ENCODE measurements around the gene RPL3.

The RPL3 gene

DNA sequence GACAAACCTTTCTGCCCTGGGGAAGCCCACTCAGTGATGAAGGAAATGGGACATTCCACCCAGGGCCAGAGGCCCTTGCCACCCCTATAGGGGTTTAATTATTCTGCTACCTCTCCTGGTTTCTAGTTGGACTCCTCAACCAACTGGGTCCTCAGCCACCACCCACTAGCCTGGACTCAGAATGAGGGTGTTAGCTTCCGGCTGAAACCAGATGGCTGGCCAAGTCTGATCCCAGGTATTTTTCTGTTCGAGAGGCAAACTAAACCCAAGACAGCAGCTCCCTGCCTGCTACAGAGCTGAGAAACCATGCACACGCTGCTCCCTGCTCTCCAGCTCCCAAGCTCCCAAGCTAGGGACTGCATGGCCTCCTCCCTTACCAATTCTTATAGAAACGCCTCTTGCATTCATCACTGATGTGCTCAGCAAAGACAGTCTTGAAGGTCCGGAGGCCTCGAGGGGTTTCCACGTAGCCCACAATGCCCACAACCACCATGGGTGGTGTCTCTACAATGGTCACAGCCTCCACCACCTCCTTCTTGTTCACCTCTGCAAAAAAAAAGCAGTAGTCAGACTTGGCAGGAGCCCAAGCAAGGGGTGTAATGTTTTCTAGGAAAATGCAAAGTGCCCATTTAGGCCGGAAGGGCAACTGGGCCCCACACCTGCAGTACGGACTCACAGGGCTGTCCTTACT lies 2.2 kb downstream of the RPL3 start:
- no peak for DNase-seq (ENCODE audit: low read depth in 2 of 2)

DNA sequence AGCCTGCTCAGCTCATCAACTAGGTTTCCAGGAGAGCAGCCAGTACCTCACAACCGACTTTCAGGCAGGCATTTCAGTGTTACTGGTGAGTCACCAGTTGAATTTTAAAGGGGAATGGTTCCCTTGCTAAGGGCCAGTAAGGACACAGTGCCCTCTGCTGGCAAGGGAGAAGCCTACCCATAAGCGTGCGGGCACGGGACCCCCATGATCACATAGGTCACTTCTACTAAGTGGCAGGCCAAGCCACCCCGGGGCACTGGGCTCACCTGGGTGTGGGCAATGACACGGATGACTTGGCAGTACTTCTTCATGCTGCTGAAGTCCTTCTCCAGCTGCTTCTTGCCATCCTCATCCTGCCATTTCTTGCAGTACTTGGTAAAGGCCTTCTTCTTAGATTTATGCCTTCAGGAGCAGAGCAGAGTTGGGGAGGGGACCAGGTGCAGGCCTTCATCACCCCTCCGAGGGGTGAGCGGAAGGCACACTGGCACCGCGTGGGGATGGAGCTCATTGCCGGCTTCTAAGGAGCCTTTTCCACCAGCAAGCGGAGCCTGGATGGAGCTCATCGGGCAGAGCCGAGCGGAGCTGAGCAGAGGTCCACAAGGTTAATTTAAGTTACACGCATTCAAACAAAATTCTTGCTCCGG lies 2.9 kb downstream of the RPL3 start:
- DNase-seq (ENCODE audit: low read depth in 2 of 2): peak; percentile 67 to 78

DNA sequence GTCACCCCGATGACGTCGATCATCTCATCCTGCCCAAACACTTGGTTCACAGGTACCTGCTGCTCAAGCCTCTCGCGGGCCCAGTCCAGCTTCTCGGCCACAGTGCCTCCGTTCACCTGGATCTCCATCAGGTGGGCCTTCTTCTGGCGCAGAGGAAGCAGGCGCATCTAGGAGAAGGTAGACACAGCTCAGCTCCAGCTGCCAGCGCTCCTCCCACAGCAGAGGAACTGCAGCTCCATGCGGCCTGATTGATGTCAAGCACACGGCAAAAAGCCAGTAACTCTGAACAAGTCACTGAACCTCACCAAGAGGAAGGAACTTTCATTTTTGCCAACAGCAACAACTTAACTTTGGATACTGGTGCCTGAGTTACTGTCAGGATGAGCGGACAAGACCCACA lies 4.0 kb downstream of the RPL3 start:
- no peak for DNase-seq (ENCODE audit: low read depth in 2 of 2)

DNA sequence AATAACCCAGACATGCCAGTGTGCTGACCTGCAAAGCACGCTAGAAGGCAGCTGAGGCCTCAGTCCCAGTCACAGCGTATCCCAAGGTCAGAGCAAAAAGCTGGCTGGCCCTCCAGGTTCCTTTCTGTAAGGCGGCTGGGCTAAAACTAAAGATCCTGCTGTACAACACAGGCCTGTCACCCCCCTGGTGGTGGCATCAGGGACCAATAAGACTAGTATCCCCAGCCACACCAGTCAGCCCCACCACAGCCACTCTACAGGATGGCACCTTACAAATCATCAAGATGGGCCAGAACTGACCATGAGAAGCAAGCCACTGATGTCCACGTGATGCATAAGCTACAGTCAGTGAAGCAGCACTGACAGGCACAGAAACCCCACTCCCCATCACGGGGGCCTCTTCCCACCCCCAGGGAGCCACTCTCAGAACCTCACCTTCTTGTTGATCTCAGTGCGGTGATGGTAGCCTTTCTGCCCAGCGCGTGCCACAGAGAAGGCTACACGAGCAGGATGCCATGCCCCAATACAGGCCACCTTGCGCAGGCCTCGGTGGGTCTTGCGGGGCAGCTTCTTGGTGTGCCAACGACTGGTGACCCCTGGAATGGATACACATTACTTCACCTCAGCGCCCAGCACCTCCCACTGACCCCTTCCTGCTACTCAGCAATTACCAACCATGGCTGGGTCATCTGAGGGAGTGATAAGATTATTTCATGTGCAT lies 5.0 kb downstream of the RPL3 start:
- no peak for DNase-seq (ENCODE audit: low read depth in 2 of 2)

DNA sequence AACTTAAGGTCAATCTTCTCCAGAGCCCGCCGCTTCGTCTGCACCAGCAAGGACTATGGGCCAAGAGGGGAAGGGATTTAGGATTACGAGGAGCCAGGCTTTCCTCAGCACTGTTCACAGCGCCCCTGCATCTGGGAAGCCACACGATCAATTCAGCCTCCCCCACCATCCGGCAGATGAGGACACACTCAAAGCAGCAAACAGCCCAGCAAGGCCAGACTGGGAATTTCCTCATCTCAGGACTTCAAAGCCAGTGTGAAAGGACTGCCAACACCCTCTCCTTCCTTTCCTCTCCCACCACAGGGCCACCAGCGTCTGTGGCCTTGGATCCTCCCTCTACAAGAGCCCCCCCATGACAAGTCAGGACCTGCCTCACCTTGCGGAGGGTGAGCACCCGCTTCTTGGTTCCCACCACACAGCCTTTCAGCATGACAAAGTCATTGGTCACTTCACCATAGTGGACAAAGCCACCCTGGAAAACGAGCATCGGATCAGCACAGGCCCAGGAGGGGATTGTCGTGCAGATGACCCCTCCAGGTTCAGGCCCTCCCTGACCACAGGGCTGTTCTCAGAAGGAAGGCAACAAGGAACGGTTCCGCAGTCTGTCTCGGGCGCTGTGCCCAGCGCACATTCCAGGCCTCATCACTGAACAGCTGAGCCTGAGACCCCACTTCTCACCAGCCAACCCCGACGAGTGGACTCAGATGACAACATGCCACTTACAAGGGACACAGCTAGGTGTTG lies 6.0 kb downstream of the RPL3 start:
- no peak for DNase-seq (ENCODE audit: low read depth in 2 of 2)

DNA sequence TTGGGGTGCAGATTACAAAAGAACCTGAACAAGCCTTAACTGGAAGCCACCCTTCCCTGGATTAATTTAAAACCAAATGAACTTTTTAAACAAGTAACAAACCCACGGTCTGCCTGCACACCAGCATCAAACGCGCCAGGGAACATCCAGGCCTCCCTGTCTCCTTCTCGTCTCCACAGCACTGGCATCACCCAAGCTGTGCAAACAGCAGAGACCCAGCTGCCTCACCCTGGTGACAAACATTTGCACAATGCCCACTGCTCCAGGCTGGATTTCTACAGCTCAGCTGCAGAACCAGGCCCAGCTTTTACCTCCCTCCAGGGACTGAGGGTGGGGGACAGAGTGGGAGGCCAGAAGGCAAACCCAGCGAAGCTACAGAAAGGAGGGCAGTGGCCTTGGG lies 7.0 kb downstream of the RPL3 start:
- DNase-seq (ENCODE audit: low read depth in 2 of 2): no peak

DNA sequence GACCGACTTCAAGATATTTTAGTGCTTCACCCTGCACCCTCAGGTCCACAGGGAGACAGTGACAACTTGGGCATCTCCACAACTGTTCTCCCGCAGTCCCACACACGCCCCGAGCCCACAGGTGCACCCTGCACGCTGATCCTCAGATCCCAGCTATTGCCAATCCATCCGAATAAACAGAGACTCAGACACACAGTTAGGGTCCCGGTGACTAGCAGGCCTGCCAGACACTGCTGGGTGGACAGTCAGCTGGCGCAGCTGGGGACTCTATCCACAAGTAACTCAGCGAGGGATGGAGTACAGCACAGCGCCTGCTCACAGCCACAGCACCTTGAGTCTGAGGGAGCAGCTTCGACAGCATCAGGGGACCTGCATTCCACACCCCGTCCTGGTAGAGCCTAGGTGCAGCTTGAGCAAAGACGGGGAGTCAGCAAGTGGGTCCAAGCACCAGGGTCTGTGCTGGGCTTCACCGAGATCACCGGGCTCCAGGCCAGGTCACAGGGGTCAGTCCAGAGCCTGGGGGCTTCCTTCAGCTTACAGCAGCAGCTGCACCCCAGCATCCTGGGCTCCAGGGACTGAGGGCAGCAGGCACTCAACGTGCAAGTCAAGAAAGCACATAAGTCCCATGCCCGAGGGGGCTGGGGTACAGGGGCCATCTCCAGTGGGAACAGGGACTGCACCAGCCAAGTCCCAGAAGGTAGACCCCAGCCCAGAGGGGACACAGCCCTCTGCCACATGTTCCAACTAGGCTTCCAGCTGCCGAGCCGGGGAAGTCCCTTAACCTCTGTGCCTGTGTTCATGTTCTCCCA lies 7.6 kb downstream of the RPL3 start:
- no peak for DNase-seq (ENCODE audit: low read depth in 2 of 2)

DNA sequence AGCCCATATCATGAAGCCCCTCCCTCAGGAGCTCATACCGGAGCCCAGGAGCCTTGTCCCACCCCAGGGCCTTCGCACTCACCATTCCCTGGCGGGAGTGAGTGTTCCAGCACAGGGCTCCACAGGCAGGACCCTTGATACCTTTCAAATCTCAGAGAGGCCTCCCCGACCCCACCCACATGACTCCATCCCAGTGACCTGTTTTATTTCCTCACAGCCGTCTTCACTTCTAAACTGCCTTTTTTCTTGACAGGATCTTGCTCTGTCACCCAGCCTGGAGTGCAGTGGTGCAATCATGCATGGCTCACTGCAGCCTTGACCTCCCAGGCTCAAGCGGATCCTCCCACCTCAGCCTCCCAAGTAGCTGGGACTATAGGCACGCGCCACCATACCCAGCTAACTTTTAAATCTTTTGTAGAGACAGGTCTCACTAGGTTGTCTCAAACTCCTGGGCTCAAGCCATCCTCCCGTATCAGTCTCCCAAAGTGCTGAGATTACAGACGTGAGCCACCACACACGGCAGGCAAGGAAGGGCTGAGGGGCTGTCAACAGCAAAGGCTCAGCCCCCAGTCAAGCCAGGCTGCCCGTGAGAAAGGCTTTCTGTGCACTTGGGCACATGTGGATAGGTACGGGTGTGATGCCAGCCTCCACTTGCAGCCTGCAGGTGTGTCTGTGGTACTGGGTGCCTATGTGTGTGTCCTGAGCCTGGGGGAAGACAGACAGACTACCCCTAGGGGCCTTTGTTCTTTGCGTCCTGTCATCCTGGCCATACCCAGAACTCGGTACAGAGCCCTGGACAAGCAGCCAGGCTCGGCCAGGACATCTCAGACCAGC lies 9.3 kb downstream of the RPL3 start:
- no peak for DNase-seq (ENCODE audit: low read depth in 2 of 2)

DNA sequence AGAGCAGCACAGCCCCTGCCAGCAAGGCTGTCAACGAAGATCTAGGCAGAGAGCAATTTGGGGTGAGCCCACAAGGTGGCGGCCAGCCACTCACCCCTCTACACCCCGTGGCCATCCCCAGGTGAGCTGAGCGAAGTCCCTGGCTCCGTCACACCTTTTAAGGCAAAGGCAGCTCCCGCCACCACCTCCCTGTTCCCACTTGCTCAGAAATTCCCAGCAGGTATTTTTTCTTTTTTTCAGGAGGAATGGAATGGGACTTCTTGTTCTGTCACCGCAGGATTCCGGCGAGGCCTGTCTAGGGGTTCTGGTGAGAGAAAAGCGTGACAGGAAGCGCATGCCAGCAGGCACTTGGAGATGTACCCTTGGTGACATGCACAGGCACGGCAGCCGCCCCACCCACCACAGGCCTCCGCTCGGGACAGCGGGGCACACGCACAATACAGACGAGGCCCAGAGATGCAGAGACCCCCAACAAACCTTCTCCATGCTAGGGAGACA lies 10.0 kb downstream of the RPL3 start:
- no peak for DNase-seq (ENCODE audit: low read depth in 2 of 2)

DNA sequence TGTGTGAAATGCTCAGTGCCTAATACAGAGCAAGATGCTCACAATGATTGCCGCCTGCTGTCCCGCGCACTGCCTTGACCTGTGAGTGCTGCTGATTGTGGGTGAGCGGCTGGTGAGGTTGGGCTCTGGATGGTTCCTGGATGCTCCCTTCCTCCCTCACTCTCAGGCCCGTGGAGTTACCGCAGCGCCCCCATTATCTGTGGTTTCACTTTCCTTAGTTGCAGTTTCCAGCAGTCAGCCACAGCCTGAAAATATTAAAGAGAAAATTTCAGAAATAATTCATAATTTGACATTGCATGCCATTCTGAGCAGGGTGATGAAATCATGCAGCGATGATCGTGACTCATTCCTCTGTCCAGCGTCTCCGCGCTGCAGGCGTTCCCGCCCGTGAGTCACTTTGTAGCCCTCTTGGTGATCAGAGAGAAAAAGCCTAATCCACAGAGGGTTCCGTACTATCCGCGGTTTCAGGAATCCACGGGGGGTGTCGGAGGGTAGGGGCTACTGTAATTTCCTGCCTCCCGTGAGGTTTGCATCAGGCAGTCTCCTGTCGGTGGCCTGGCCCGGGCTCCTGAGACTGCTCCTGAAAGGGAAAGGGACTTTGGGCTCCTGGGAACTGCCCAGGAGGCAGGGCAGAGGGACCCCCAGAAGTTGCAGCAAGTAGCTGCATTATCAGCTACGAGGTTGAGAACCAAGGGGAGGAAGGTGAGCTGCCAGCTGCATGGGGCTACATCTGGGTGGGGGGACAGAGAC lies 10.6 kb downstream of the RPL3 start:
- no peak for DNase-seq (ENCODE audit: low read depth in 2 of 2)

DNA sequence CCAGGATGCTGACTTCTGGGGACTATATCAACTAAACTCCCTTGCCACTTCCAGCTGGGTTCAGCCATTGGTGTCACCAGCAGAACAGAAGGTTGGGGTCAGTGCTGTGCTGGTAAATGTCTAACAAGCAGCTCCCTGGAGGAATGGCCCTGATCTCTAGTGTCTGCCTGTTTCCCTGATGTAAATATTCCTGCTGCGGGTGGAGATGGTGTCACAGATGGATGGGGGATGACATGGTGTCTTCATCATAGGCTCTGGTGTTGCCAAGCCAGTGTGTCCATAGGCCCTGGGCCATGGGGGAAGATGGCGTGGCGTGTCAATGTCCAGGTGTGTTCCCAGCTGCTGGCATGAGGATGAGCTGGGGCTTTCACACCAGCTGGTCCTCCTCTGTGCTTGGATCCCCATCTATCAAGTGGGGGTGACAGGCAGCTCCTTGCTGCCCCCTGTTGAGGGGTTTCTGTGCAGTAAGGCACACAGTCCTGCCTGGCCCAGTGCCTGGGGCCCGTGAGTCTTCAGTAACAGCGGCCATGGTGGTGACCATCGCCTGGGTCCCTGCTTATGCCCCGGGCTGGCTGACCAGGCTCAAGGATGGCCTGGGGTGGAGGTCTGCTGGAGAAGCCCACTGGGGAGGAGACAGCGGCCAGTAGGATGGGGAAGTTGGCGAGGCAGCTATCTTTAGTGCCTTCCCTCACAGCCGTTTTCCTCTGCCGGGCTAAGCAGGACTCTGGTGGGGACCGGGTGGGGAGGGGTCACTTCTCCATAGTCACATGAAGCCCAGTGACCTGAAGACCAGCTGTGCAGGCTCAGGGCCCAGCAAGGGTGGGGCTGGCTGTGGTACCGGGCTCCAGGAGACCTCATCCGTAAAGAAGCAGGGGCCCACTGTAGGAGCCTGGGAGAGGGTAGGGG lies 12.7 kb downstream of the RPL3 start:
- DNase-seq (ENCODE audit: low read depth in 2 of 2): no peak

DNA sequence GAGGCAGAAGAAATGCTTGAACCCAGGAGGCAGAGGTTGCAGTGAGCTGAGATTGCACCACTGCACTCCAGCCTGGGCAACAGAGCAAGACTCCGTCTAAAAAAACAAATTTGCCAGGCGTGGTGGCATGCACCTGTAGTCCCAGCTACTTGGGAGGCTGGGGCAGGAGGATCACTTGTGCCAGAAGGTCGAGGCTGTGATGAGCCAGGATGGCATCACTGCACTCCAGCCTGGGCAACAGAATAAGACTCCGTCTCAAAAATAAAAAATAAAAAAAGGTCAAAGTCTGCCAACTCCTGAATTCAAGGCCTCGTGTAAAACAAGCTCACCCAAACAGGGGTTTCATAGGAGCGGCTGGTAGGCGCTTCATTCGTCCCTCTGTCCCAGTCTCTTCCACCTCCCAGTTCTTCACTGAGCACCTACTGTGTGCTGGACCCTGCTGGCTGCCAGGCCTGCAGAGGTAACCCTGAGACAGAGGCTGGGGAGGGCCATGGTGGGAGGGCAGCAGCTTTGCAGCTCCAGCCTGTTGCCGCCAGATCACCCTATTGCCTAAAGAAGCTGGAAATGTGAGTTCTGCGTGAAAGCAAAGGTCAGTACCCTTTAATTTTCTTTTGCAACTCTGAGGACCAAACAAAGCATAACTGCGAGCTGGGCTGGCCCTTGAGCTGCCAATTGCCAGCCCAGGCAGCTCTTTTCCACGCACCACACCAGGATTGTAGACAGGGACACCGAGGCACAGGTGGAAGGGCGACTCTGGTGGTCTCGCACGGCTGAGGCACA lies 15.3 kb downstream of the RPL3 start:
- DNase-seq (ENCODE audit: low read depth in 2 of 2): no peak

DNA sequence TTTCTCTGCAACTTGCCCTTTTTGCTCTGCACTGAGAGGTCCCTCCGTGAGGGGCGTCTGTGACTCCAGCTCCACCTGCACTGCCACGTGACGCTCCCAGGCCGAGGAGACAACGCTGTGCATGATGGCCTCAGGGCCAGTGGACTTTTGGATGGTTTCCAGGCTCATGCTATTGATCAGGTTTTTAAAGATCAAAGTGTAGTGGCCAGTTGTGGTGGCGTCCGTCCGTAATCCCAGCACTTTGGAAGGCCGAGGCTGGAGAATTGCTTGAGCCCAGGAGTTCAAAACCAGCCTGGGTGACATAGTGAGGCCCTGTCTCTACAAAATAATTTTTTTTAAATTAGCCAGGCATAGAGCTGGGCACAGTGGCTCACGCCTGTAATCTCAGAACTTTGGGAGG lies 16.1 kb downstream of the RPL3 start:
- DNase-seq (ENCODE audit: low read depth in 2 of 2): no peak

DNA sequence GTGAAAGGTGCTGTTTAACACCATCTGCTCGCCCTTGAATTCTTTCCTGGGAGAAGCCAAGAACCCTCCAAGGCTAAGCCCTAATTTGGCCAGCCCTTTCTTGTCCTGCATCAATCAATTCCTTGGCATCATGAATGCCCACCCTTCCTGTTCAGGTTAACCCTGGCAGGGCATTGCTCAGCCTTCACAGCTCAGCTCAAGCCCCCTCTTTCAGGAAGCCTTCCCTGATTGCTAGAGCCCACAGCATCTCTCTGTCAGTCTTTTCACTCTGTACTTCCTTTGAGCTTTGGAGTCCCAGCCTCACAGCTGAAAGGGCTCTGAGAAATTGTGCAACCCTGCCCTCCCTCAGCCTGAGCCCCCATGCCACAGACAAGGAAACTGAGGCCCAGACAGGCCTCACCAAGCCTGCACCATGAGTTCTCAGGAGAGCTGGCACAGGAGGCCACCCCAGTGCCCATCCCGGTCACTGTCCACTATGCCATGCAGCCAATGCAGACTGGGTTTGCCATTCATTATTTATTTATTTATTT lies 16.9 kb downstream of the RPL3 start:
- no peak for DNase-seq (ENCODE audit: low read depth in 2 of 2)

DNA sequence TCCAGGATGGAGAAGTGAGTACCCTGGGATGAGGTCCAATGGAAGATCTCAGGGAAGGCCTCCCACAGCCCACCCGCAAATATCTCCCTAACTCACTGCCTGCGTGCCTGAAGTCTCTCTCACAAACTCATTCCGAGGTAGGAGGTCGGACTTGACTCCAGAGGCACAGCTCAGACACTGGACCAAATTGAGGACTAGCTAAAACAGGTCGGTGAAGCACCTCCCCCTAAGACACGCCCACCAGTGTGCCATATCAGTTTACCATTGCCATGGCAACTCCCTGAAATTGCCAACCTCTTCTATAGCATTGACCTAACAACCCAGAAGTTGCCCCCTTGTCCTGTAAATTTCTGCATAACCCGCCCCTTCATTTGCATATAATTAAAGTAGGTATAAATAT lies 17.5 kb downstream of the RPL3 start:
- no peak for DNase-seq (ENCODE audit: low read depth in 2 of 2)

DNA sequence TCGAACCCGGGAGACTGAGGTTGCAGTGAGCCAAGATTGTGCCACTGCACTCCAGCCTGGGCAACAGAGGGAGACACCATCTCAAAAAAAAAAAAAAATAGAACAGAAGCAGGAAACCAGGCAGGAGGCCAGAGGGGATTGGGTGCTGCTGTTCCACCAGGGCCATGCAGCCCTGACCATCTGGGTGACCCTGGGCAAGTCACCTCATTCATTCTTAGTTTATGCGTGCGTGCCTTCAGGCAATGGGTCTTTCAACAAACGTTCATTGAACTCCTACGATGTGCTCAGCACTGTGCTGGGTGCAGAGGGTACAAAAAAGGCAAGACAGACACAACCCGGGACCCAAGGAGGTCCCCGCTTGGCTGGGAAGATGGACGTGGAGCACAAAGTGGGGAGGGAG lies 18.3 kb downstream of the RPL3 start:
- DNase-seq (ENCODE audit: low read depth in 2 of 2): no peak

DNA sequence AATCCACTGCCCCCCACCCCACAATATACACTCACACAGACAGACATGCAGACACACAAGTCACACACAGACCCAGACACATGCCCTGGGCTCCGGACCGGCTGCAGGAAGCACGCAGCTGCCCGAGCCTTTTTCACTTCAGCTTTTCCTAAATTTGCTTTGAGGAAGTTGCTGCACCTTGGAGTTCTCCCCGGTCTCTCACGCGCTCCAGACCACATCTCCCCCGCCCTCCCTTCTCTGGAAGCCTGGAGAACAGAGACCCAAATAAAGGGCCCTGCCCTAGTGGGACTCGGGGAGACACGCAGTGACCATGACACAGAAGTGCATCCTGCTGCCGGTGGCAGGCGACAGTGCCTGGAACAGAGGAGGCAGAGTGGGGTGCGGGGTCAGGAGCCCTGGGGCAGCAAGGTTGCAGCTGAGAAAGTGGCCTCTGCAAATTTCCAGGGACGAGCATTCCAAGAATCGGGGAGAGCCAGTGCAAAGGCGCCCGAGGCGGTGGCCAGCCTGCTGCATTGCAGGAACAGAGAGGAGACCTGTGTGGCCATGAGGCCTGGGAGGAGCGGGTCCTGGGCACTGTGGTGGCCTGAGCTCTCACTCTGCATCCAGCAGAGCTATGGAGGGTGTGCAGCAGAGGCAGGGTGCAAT lies 19.1 kb downstream of the RPL3 start:
- DNase-seq (ENCODE audit: low read depth in 2 of 2): no peak

Measured in stimulated activated CD4-positive, alpha-beta T cell treated with anti-CD3 and anti-CD28 coated beads, Interleukin-15, amount 100 ng/mL, for 48 hours (primary cell).